ENCODE results near the gene ANO9. TPM values are rescaled to one million over a fixed set of nuclear protein-coding genes. Genes with fewer than 3 reads are reported as not detected.
"Not testable (repeated sequence)": the region's sequence is repeated elsewhere in the genome, so short reads cannot be mapped to it uniquely, and the experiment has no call there.

The ANO9 gene
- polyA plus RNA-seq, 1 donor, result 10.6 TPM

GRCh38 chr11:471468-472145, 29.8 kb upstream of the ANO9 start:
- DNase-seq, result no peak

- no peak for DNase-seq
Measured at GRCh38 chr11:469684-470560, 28.1 kb upstream of the ANO9 start.

- not testable (repeated sequence) for DNase-seq
Measured at GRCh38 chr11:469026-469683, 27.3 kb upstream of the ANO9 start.

GRCh38 chr11:468493-468892, 26.7 kb upstream of the ANO9 start:
- DNase-seq, result no peak

- DNase-seq, result no peak
Measured at GRCh38 chr11:468036-468435, 26.2 kb upstream of the ANO9 start.

- no peak for DNase-seq
Measured at GRCh38 chr11:465896-466530, 24.2 kb upstream of the ANO9 start.

- DNase-seq, result no peak
Measured at GRCh38 chr11:464316-464715, 22.5 kb upstream of the ANO9 start.

GRCh38 chr11:462107-462890, 20.5 kb upstream of the ANO9 start:
- no peak for DNase-seq

GRCh38 chr11:461626-462025, 19.8 kb upstream of the ANO9 start:
- DNase-seq, result no peak

- DNase-seq, result no peak
Measured at GRCh38 chr11:460331-461199, 18.8 kb upstream of the ANO9 start.

- DNase-seq, result no peak
Measured at GRCh38 chr11:459511-460220, 17.9 kb upstream of the ANO9 start.

GRCh38 chr11:457111-457760, 15.4 kb upstream of the ANO9 start:
- no peak for DNase-seq

- no peak for DNase-seq
Measured at GRCh38 chr11:456533-456932, 14.7 kb upstream of the ANO9 start.

- DNase-seq, result no peak
Measured at GRCh38 chr11:455566-456147, 13.8 kb upstream of the ANO9 start.

GRCh38 chr11:454801-455565, 13.2 kb upstream of the ANO9 start:
- DNase-seq, result no peak

- no peak for DNase-seq
Measured at GRCh38 chr11:454043-454442, 12.2 kb upstream of the ANO9 start.

- no peak for DNase-seq
Measured at GRCh38 chr11:453564-453963, 11.8 kb upstream of the ANO9 start.

- no peak for DNase-seq
Measured at GRCh38 chr11:452916-453527, 11.2 kb upstream of the ANO9 start.
